Stimulated activated CD8-positive, alpha-beta memory T cell treated with anti-CD3 and anti-CD28 coated beads, Interleukin-15, amount 100 ng/mL, for 4 hours (primary cell): ENCODE measurements around the gene PTPRB.
A peak's percentile ranks its signal among the peaks of the same experiment; 100 is the strongest.

ENCODE experiments used
- DNase-seq, 2 donors: peaks; one replicate each; pipeline ENCODE4 v3.0.0-alpha.2; 2020; ENCODE audit warnings: low read depth in 2 of 2

The PTPRB gene

DNA sequence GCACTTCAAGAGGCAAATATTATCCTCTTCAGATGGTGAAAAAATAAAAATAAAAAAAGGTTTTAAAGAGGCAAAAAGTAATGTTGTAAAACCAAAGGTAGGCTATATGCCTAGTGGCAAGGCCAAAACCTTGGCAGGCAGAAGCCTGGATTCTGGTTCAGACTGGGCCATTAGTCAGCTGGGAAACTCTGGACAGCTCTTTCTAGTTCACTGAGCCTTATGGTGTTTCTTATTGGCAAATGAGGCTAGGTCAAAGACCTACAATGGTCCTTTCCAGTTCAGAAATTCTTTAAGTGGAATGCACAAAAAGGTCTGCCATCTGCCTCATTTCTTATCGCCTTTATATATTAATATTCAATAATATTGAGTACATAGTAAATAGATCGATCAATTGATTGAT, 44.6 kb downstream of the PTPRB start:
- DNase-seq = no peak

DNA sequence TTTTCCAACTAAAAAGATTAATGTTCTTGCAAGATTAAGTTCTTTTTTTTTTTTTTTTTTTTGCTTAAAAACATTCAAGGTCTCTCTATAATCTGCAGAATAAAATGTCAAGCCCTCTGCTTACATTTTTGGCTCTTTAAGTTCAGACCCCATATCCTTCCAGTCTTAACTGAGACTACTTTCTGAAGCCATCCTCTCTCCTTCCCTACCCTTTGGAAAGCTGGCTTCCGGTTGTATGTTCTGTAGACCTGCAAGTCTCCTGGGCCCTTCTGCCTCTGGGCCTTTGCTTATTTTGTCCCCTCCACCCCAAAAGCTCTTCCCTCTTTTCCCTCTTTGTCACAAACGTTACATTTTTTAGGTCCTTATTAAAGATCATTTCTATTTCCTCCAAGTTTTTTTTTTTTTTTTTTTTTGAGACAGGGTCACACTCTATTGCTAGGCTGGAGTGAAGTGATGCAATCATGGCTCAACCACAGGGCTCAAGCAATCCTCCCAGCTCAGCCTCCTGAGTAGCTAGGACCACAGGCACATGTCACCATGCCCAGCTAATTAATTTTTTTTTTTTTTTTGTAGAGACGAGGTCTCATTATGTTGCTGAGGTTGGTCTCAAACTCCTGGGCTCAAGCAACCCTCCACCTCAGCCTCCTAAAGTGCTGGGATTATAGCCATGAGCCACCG, 46.5 kb downstream of the PTPRB start:
- no peak for DNase-seq

DNA sequence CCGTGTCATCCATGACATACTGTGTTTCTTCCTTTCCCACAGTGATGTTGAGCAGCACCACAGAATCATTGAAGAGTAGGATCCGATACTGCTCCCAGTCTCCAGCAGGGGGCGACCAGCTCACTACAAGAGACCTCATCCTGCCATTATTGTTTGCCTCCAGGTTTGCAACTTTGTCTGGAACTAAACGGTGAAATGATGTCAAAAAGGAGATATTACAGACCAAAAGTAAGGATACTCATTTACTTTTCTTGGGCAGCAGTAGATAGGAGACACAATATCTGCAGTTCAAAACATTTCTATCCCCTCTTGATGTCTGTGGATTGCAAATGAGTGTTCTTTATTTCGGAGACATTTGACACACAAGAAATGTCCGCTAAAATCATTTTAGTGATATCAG, 47.2 kb downstream of the PTPRB start:
- peak in 1 of 2 donors; percentile 13 for DNase-seq

DNA sequence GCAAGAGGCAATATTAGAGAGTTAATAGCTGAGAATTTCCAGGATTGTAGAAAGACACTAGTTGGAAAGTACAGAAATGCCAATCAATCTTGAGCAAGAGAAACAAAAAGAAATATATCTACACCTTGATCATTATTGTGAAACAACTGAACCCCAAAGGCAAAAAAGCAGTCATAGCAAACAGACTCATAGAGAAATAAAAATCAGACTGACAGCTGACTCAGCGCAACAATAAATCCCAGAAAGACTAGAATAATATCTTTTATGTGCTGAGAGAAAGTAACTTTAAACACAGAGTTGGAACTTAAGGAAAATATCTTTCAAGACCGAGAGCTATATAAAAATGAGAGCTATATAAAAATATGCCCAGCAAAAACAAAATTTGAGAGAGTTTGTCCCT, 52.9 kb downstream of the PTPRB start:
- no peak for DNase-seq

DNA sequence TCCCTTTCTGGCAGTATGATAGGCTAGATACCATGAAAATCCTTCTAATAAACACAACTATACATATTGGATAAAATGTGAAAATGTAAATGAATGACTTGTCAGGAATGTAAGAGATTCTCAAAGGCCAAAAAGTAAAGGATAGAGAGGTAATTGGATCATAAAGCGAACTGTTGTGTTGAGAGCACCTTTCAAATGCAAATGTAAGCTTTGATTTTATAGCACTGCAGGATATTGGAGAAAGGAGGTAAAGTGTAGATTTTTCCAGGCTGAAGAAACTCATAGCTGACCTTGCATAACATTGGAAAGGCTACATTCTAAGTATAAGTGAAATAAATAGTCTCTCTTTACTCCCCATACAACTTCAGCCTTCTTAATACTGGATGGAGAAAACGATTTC, 54.0 kb downstream of the PTPRB start:
- DNase-seq = no peak

DNA sequence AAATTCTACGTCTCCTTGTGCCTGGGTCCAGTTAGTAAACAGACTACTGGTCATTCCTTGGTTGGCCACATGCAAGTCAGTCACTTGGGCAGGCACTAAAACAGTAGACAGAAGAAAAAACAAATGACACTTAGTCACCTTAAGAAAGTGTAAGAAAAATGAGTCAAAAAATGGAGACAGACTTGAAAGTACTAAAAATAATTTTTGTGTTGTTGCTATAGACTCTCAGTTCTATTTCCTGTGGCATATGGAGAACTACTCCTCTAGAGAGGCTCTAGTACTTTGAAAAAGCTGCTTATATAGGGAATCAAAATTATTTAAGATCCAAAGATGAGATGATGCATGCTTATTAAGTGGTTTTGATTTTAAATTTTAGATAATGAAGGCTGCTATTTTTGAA, 56.0 kb downstream of the PTPRB start:
- DNase-seq = no peak

DNA sequence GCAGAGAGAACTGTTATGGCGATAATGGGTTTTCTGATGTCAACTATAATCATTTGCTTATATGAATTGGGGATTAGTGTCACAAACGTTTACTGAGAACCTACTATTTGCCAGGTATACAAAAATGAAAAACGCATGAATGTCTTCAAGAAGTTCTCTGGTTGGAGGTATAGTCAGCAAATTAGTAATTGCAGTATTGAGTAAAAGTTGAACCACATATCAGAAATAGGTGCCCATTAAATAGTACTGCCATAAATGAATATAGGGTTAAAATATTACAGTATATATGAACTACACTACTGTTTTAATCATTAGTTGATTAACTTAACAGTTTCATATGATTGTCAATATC, 60.0 kb downstream of the PTPRB start:
- no peak for DNase-seq

DNA sequence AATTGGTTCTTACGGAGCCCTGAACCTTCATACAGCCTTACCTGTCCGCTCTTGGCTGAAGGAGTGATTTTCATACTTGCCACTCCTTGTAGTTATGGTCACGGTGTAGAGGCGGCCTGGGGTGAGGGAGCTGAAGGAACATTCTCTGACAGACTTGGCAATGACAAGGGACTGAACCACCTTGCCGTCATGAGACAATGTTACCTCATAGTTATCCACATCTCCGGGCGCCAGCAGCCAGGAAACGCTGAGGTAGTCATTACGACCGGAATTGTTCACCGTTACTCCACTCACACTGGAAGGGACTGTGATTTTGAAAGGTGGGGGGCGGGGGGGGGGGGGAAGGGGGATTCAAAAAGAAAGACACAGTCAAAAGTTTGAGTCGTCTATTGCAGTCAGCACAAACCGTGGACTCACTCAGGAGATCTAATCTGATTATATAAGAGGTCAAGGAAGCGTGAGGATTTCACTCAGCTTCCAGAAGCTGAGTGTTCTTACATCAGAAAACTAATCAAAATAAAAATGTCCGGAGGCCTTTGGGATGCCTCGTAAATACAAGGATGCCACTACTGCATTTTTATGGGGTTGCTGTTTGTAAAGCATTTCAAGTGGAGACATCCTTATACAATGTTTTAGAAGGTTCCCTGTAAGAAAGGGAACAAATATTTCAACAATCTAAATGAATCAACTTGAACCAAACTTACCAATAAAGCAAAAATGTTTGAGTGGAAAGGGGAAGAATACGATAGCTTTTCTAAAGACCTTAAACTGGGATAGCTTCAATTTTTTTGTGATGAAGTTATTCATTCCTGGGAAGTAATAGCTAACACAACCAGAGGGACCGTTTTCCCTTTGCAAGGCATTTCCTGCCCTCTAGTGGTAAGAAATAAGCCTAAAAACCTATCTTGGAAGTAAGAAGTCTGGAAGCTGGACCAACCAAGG, 60.6 kb downstream of the PTPRB start:
- no peak for DNase-seq

DNA sequence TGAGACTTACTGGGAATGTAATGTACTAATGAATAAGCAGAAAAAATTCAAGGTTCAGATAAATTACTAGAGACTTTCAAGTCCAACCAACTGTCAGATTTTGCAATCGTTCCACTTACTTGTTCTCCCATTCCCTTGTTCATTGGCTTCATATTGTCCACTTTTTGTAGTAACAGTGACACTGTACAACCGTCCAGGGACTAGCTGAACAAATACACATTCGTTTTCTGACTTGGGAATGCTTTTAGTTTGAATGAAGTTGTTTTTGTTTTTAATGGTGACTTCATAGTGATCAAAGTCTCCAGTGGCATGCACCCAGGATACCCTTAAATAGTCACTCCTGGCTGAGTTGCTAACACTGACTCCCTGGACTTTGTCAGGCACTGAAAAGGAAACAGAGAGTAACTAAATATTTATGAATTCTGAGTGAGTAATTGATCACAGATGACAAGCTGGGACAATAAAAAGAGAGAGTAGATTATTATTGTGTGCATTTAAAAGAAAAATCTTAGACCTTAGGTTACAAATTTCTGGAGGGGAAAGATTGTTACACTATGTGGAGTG, 65.4 kb downstream of the PTPRB start:
- no peak for DNase-seq

DNA sequence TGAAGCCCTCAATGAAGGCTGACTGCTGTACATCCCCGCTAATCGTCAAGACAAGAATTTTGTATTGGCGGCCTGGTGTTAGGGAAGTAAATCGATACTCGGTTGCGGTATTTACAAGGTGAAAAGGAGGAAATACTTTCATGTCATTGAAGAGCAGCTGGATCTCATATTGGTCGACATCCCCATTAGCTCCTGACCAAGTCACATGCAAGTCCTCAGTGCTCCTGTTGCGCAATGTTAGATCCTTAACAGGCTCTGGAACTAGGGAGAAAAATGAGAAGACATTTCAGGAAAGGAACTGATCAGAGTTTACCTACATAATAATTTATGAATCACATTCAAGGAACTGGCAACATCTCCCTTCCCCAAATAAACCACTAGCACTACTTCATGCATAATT, 66.2 kb downstream of the PTPRB start:
- no peak for DNase-seq

DNA sequence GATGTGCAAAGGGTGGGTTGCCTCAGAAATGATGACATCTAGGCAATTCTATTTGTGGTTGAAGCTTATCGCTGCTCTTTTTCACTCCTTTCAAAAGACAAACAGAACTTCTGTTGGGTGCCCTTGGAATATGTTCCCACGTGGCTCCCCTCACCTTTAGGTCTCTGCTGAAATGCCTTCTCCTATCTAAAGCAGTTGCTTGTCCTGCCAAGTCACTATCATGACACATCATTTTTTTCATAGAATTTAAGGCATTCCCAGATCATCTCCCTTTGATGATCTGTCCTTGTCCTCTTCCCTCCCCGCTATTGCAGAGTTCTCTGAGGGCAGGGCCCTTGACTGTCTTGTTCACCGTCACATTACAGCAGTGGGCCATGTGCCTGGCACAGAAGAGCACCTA, 75.7 kb downstream of the PTPRB start:
- no peak for DNase-seq

DNA sequence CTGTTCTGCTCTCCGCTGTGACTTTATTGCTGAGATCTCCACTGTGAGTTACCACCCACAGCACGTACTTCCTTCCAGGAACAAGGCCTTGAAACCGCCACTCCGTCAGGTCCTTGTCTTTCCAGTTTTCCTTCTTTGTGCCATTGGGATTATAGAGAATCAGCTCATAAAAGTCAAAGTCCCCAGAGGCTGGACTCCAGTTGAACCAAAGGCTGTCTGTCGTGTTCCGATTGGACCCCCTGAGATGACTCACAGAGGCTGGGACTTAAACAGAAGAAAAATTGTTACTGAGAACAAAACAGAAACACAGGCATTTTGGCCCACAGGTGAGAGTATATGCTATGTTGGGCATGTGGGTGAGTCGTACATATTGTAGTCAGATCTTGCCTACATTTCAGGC, 76.6 kb downstream of the PTPRB start:
- no peak for DNase-seq

DNA sequence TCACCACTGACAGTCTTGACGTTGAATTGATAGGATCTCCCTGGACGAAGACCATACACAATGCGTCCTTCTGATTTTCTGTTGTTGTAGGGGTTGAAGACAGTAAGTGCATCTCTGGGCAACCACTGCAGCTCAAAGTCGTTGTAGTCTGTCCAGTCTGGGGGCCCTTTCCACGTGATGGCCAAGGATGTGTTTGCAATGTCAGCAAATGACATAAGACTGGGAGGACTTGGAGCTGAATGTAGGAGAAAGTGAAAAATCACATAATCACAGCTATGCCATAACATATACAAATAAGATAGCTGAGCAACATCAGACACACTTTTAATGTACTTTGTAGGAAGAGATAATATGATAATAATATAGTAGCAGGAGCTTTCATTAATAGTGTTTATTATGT, 77.8 kb downstream of the PTPRB start:
- no peak for DNase-seq

DNA sequence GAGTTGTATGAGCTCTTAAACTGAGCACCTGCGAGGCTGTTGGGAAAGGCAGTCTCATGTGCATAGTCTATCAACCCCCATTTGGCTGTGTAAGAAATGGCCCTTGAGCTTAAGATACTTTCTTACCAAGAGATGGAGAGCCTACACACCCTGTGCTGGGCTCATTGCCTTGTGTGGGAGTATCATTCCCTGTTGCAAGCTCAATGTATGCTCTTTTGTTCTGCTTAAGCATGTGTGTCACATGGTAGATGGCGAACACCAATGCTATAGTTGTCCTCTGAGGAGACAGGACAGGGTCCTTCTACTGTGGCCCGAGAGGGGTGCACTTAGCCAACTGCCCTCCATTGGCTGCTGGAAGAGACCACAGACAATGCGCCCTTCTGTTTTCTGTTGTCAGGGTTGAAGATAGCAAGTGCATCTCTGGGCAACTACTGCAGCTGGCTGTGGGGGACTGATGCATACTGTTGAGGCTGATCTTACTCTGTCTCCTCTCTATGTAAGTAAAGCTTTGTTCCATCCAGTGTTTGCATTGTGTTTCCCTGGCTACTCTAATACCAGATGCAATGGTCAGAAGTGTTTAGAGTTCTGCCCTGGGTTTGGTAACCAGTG, 79.5 kb downstream of the PTPRB start:
- no peak for DNase-seq

DNA sequence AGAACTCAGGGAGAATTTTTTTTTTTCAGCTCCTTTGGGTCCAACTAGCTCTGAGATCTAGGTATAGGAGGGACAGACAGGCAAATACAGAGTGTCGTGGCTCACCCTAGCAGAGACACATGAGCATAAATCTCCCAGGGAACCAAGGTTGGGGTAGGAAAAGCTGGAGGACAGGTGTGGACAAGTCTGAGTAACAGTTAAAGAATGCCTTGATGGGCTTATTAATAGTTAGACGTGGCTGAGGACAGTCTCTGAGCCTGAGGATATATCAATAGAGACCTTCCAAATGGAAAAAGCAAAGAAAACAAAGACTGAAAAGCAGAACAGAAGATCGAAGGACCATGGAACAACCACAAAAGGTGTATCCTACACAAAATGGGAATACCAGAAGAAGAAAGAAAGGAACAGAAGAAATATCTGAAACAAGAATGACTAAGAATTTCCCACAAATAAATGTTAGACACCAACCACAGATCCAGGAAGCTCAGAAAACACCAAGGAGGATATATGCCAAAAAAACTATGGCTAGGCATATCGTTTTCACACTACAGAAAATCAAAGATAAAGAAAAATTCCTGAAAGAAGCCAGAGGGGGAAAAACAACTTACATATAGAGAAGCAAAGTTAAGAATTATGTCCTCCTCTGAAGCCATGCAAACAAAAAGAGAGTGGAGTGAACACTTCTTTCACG, 80.9 kb downstream of the PTPRB start:
- DNase-seq = no peak

DNA sequence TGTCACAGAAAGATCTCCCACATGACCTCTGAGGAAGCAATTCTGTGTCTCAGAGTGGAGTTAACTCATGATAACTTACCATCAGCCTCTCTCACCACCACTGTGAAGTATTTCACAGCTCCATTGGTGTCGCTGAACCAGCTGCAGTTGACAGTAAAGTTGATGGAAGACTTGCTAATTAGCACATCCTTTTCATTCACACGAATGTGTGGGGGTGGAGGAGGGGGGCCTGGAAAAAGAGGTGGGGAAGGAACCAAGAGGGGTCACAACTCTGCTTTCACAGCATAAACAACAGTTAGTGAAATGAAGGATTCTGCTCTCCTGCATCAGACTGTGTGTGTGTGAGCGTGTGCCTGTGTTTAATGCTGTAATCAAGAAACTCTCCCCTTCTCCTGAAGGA, 82.1 kb downstream of the PTPRB start:
- DNase-seq = no peak

DNA sequence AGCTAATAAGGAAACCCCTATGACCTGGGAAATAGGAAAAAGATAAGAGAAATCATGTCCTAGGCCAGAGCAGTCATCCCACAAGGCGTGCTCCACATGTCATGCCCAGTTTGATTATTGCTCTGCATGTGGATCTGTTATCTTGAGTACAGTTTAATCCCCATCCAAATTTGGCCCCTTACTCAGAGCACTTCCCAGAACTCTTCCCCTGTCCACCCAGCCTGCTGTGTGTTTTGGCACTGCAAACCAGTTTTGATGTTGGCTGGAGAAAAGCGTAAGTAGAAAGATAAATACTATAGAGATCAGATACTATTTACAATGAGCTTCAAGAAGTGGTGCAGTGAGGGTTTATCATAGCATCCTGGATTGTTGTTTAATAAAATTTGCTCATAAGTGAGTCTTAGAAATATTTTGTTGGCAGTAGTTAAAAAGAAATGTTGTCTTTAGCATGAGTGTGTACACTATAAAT, 83.8 kb downstream of the PTPRB start:
- no peak for DNase-seq

DNA sequence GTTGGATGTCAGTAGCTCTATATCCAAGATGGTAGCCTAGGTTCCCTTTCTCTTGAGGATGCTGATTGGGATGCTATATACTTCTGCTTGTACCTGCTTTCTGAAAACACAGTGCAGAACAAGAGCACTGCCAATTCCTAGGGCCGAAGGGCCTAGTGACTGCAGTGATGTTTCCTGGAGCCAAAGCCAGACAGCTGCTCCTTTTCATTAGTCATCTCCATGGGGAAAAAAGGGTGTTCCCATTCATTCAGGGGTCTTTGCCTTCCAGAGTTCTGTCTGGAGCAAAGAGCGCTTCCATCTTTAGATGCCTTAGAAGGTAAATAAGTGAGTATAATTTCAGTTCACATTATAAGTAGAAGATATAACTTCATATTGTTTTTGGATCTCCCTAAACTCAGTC, 85.5 kb downstream of the PTPRB start:
- DNase-seq = no peak

DNA sequence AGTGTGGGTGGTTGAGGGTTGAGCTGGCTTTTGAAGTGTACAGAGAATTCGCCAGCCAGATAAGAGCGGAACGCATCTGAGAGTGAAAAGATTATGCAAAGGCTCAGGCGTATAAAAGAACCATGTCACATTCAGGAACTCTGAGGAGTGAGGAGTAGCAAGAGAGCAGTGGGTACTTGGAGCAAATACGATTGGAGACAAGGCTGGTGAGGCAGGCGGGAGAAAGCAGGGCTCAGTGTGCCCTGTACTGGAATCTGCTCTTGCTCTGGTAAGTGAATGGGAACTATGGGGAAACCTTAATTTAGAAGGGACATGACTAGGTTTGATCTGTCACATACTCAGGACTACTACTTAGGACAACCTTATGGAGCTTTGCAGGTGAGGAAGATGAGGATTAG, 87.0 kb downstream of the PTPRB start:
- no peak for DNase-seq

DNA sequence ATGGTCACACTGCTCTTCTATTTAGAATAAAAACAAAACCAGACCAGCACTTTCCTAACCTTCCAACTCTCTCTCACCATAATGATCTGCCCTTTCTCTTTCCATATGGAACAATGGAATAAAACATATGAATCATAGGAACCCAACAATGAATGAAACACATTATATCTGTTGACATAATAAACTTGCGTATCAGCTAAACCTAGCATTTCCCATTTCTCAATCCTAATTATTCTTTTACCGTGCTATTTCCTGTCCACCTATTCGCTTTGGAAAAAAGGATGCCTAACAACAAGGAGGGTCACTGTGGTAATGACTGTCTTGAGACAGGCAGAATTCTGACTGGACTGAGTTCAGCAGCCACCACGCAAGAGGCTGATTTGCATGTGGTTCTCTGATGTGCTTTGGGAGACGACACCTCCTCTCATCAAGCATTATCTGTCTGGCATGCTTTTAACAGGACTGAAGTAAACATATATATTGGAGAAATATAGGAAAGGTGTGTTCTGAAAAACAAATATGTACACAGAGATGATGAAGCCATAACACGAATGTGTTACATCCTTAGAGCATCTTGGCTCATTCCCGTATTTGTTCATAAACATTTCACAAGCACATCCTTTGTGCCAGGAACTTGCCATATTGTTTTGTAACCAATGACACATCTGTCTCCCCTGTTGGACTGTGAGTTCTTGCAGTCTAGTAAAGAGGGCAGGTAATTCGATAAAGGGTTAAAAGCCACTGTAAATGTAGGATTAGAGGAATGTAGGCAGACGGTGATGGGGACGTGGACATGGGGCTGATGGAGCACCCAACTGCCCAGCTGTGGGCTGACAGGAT, 87.7 kb downstream of the PTPRB start:
- DNase-seq = no peak

DNA sequence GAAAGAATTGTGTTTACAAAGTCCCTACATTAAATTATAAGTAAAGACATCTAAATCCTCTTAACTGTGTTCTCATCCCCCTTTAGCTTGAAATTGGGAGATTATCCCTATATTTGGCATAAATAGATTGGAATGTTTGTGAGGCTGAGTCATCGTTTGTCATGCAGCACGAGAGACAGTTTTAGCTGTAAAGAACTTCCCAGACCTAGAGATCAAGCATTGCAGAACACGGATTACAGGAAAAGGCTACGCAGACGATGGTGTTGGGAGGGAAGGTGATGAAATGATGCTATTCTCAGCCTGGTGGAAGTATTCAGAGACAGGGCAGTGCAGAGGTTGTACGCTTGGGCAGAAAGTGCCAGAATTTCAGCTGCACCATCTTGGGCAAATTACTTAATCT, 93.8 kb downstream of the PTPRB start:
- DNase-seq = no peak
